Activated CD4-positive, CD25-positive, alpha-beta regulatory T cell treated with anti-CD3 and anti-CD28 coated beads, Interleukin-2, amount 50 U/mL, for 16 hours (primary cell): ENCODE data around the gene CLDN7.

Experiments
- DNase-seq: peaks from one replicate; pipeline ENCODE4 v3.0.0-alpha.2; 2020; ENCODE audit warnings: low read depth, low spot score

The CLDN7 gene

GRCh38 chr17:7238420-7239090 lies 23.7 kb downstream of the CLDN7 start:
- DNase-seq: no peak

GRCh38 chr17:7237761-7238419 lies 24.4 kb downstream of the CLDN7 start:
- peak; percentile 72 for DNase-seq

- DNase-seq: no peak
These were observed 25.0 kb downstream of the CLDN7 start for GRCh38 chr17:7237266-7237760.

GRCh38 chr17:7236808-7237207 lies 25.5 kb downstream of the CLDN7 start:
- DNase-seq: no peak

GRCh38 chr17:7235693-7236665 lies 26.3 kb downstream of the CLDN7 start:
- no peak for DNase-seq

- DNase-seq: peak; percentile 85
These were observed 28.0 kb downstream of the CLDN7 start, which contains the start of gene DVL2 for GRCh38 chr17:7234083-7234951. Gene DVL2, minus strand, starts transcription at chr17:7234517. Its CDS starts 255 bp downstream, at chr17:7234262.

GRCh38 chr17:7233701-7234082 lies 28.6 kb downstream of the CLDN7 start:
- DNase-seq: no peak

GRCh38 chr17:7232114-7232513 lies 30.2 kb downstream of the CLDN7 start:
- no peak for DNase-seq

GRCh38 chr17:7229504-7229903 lies 32.8 kb downstream of the CLDN7 start:
- DNase-seq: no peak

- no peak for DNase-seq
These were observed 33.4 kb downstream of the CLDN7 start for GRCh38 chr17:7228920-7229319.

- no peak for DNase-seq
These were observed 35.3 kb downstream of the CLDN7 start for GRCh38 chr17:7226721-7227710.

- no peak for DNase-seq
These were observed 36.5 kb downstream of the CLDN7 start for GRCh38 chr17:7225711-7226331.

GRCh38 chr17:7224661-7225111 lies 37.6 kb downstream of the CLDN7 start:
- no peak for DNase-seq

GRCh38 chr17:7224110-7224509 lies 38.2 kb downstream of the CLDN7 start:
- no peak for DNase-seq

- DNase-seq: no peak
These were observed 38.9 kb downstream of the CLDN7 start for GRCh38 chr17:7223375-7223774.

- no peak for DNase-seq
These were observed 39.3 kb downstream of the CLDN7 start for GRCh38 chr17:7222972-7223292.

GRCh38 chr17:7222093-7222971 lies 39.9 kb downstream of the CLDN7 start:
- no peak for DNase-seq
